Chondrocyte (in vitro differentiated cells): ENCODE measurements around the gene VAPA. TPM values are rescaled to one million over a fixed set of nuclear protein-coding genes. Genes with fewer than 3 reads are reported as not detected.

Source experiments
- DNase-seq: peaks from one replicate; pipeline ENCODE4 v3.0.0; 2021; ENCODE audit warnings: mixed read lengths, low spot score
- H3K27ac Mint-ChIP-seq: one replicate; pipeline ENCODE4 v1.8.0; 2021; ENCODE audit warnings: mild to moderate bottlenecking, moderate library complexity, mixed read lengths; ENCODE audit not compliant: unreplicated experiment
- H3K27me3 Mint-ChIP-seq: 2 replicates; pipeline ENCODE4 v1.8.0; 2021; ENCODE audit warnings: low read depth, mixed read lengths
- H3K36me3 Mint-ChIP-seq: 2 replicates; pipeline ENCODE4 v1.8.0; 2021; ENCODE audit warnings: low read depth, mixed read lengths
- H3K4me1 Mint-ChIP-seq: 2 replicates; pipeline ENCODE4 v1.8.0; 2021; ENCODE audit warnings: low read depth, mild to moderate bottlenecking, mixed read lengths
- H3K4me3 Mint-ChIP-seq: one replicate; pipeline ENCODE4 v1.8.0; 2021; ENCODE audit warnings: mild to moderate bottlenecking, moderate library complexity, mixed read lengths; ENCODE audit not compliant: unreplicated experiment
- H3K9me3 Mint-ChIP-seq: 2 replicates; pipeline ENCODE4 v1.8.0; 2021; ENCODE audit warnings: low read depth, mixed read lengths
- total RNA-seq: library from RNA; stranded (reverse); gene quantifications from 3 replicates; pipeline ENCODE4 v1.2.1, GENCODE V29; 2021
- TF ChIP-seq, protein P1 (sequence below): fragments of 200-600 bp; sonication (generic); IDR thresholded peaks from 2 replicates; pipeline ENCODE4 v1.5.0; 2021; ENCODE audit warnings: antibody characterized with exemption, mild to moderate bottlenecking, moderate library complexity

Gene VAPA
- total RNA-seq, 1 donor from 2014 or later: 143 TPM

GRCh38 chr18:9874728-9875127, 39.1 kb upstream of the VAPA start:
- no peaks in the 10 kb centered on the region for H3K27me3 Mint-ChIP-seq
- H3K4me1 Mint-ChIP-seq: peaks cover 35% of the 10 kb centered on the region
- H3K36me3 Mint-ChIP-seq: no peaks in the 10 kb centered on the region
- H3K27ac Mint-ChIP-seq: peak overlapping the region; percentile 36
- no peak for DNase-seq
- H3K4me3 Mint-ChIP-seq: no peak overlapping the region
- no peaks in the 10 kb centered on the region for H3K9me3 Mint-ChIP-seq
- TF ChIP-seq, protein P1, sequence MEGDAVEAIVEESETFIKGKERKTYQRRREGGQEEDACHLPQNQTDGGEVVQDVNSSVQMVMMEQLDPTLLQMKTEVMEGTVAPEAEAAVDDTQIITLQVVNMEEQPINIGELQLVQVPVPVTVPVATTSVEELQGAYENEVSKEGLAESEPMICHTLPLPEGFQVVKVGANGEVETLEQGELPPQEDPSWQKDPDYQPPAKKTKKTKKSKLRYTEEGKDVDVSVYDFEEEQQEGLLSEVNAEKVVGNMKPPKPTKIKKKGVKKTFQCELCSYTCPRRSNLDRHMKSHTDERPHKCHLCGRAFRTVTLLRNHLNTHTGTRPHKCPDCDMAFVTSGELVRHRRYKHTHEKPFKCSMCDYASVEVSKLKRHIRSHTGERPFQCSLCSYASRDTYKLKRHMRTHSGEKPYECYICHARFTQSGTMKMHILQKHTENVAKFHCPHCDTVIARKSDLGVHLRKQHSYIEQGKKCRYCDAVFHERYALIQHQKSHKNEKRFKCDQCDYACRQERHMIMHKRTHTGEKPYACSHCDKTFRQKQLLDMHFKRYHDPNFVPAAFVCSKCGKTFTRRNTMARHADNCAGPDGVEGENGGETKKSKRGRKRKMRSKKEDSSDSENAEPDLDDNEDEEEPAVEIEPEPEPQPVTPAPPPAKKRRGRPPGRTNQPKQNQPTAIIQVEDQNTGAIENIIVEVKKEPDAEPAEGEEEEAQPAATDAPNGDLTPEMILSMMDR: no peak

DNA sequence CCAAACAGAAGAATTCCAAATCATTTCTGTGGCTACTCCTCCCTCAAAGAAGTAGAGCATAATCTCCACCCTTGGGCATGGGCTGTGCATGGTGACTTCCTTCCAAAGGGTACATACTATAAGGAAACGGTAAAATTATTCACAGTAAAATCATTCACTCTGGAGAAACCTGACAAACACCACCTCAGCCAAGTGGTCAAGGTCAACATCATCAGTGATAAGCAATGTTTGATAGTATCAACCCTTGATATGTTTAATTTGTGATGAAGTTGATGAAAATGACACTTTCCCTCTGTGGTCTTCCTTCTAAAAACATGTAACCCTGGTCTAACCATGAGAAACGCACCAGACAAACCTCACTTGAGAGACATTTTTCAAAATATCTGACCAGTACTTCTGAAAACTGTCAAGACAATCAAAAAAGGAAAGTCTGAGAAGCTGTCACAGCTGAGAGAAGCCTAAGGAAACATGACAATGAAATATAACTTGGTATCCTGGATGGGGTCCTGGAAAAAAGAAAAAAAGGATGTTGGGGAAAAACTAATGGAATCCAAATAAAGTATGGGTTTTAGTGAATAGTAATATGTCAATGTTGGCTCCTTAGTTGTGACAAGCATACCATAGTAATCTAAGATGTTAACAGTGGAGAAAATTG, 37.5 kb upstream of the VAPA start:
- Mint-ChIP-seq H3K36me3 (no peaks in the 10 kb centered on the region), H3K4me3 (peak overlapping the region; percentile 51), H3K27me3 (no peaks in the 10 kb centered on the region), H3K4me1 (peaks cover 19% of the 10 kb centered on the region), H3K9me3 (no peaks in the 10 kb centered on the region), H3K27ac (peak overlapping the region; percentile 93)
- no peak for DNase-seq
- TF ChIP-seq, protein P1: no peak

GRCh38 chr18:9876867-9877654, 36.8 kb upstream of the VAPA start:
- TF ChIP-seq, protein P1: no peak
- peak overlapping the region; percentile 51 for H3K4me3 Mint-ChIP-seq
- H3K36me3 Mint-ChIP-seq: no peaks in the 10 kb centered on the region
- peaks cover 19% of the 10 kb centered on the region for H3K4me1 Mint-ChIP-seq
- no peak for DNase-seq
- H3K9me3 Mint-ChIP-seq: no peaks in the 10 kb centered on the region
- no peaks in the 10 kb centered on the region for H3K27me3 Mint-ChIP-seq
- peak overlapping the region; percentile 93 for H3K27ac Mint-ChIP-seq

- Mint-ChIP-seq H3K27ac (peak overlapping the region; percentile 93), H3K4me3 (no peak overlapping the region), H3K27me3 (no peaks in the 10 kb centered on the region), H3K36me3 (no peaks in the 10 kb centered on the region), H3K4me1 (peaks cover 24% of the 10 kb centered on the region), H3K9me3 (no peaks in the 10 kb centered on the region)
- TF ChIP-seq, protein P1: no peak
- no peak for DNase-seq
These were observed 36.2 kb upstream of the VAPA start for GRCh38 chr18:9877655-9878014.

GRCh38 chr18:9878095-9878494, 35.7 kb upstream of the VAPA start:
- H3K27me3 Mint-ChIP-seq: no peaks in the 10 kb centered on the region
- no peaks in the 10 kb centered on the region for H3K9me3 Mint-ChIP-seq

More at GRCh38 chr18:9878095-9878494, 35.7 kb upstream of the VAPA start:
- TF ChIP-seq, protein P1: no peak
- H3K4me1 Mint-ChIP-seq: peaks cover 29% of the 10 kb centered on the region
- H3K36me3 Mint-ChIP-seq: no peaks in the 10 kb centered on the region
- no peak for DNase-seq
- H3K27ac Mint-ChIP-seq: no peak overlapping the region
- no peak overlapping the region for H3K4me3 Mint-ChIP-seq
